H7 (cell line): ENCODE data around the gene GFM1. TPM values are rescaled to one million over a fixed set of nuclear protein-coding genes. Genes with fewer than 3 reads are reported as not detected.
"Not testable (repeated sequence)": the region's sequence is repeated elsewhere in the genome, so short reads cannot be mapped to it uniquely, and the experiment has no call there.

Experiments
- DNase-seq: peaks from one replicate; pipeline ENCODE4 v3.0.0; 2012
- H3K27me3 ChIP-seq: 2 replicates; pipeline ENCODE4 v1.6.0; 2011; ENCODE audit warnings: mild to moderate bottlenecking, low read length; ENCODE audit not compliant: control insufficient read depth, insufficient read depth
- H3K36me3 ChIP-seq: replicated peaks from 2 replicates; pipeline ENCODE4 v1.5.1; 2011; ENCODE audit warnings: low read length; ENCODE audit not compliant: control insufficient read depth, insufficient read depth
- H3K4me3 ChIP-seq: 2 replicates; pipeline ENCODE4 v1.5.1; 2011; ENCODE audit warnings: low read depth, mild to moderate bottlenecking, control low read depth, low read length, moderate library complexity; ENCODE audit not compliant: insufficient read depth
- total RNA-seq: library from RNA; depleted of rRNA; stranded (reverse); fragments of >200 nt; shearing (Covaris generic); gene quantifications from 2 replicates; pipeline ENCODE4 v1.2.3, GENCODE V29; 2014

Gene GFM1
- total RNA-seq, 1 experiment from 2014 or later = 42.9 TPM

DNA sequence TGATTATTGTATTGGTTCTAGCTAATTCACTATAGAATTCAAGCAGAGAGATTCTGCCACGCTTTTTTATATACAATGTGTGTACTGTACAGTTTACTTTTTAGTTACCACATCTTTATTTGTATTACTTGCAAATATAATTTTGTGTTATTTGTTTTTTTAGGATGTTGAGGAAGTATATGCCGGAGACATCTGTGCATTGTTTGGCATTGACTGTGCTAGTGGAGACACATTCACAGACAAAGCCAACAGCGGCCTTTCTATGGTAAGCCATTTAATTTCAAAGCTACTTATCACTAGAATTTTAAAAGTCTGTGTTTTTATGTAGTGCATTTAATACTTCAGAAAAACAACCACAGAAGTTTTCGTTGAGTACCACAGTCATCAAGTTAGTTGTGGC lies 16.4 kb downstream of the GFM1 start:
- Histone ChIP-seq H3K27me3 (no peaks in the 10 kb centered on the region), H3K36me3 (peaks cover 11% of the 10 kb centered on the region), H3K4me3 (no peak overlapping the region)
- DNase-seq = no peak

DNA sequence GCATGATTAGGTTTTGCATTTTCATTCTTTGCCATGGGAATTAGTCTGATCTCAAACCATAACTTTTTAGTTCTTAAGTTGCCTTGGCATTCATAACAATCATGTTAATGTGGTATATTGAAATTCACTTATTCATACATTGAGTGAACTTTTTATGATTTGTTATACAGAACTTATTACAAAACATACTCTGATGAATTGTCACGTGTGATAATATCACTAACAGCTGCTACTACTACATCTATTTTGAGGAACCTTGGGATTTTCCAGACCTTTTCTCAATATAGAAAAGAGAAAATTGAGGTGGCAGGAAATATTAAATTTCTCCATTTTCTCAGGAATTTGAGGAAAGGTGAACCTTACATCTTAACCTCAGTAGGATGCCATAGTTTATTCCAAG lies 18.9 kb downstream of the GFM1 start:
- Histone ChIP-seq H3K36me3 (peaks cover 11% of the 10 kb centered on the region), H3K27me3 (no peaks in the 10 kb centered on the region), H3K4me3 (no peak overlapping the region)
- DNase-seq = no peak

GRCh38 chr3:158663832-158664231 lies 19.5 kb downstream of the GFM1 start:
- Histone ChIP-seq H3K4me3 (no peak overlapping the region), H3K36me3 (peaks cover 11% of the 10 kb centered on the region), H3K27me3 (no peaks in the 10 kb centered on the region)
- no peak for DNase-seq

DNA sequence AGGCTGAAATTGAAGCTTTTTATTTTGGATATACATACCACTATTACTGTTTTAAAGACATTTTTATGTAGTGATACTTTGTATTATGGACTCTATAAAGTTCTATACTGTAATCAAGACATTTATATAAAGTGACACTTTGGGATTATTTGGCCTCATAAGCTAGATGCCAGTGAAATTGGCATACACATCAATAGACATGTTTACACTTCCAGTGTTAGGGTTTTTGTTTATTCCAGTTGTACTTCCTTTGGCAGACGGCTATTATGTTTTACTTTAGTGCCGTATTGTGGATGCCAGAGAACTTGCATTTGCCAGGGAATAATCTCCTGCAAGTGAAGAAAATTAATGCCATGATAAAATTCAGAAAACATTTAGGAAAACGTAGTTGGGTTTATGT lies 22.1 kb downstream of the GFM1 start:
- Histone ChIP-seq H3K4me3 (no peak overlapping the region), H3K36me3 (peaks cover 4% of the 10 kb centered on the region), H3K27me3 (no peaks in the 10 kb centered on the region)
- no peak for DNase-seq

- no peak for DNase-seq
- Histone ChIP-seq H3K36me3 (no peaks in the 10 kb centered on the region; the same call in none of the 2 replicates), H3K4me3 (no peak overlapping the region), H3K27me3 (no peaks in the 10 kb centered on the region)
Measured at GRCh38 chr3:158668506-158668905, 24.2 kb downstream of the GFM1 start.

DNA sequence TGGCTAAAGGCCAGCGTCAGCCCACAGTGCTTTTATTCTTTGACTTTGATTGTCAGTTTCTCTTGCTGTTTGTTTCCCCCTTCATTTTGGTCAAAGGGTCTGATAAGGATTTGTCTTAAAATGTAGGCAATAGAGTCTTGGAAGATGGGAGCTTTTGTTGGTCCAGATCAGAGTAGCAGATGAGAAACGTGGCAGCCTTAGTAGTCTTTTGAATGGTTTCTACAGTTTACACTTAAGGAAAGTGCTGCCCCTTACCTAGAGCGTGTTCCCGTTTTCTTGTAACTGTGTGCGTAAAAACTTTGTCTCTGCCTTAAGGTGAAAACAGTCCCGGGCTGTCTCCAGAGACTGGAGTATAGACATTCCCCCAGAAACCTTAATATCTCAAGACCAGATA lies 27.5 kb downstream of the GFM1 start:
- H3K36me3 ChIP-seq = no peaks in the 10 kb centered on the region; the same call in none of the 2 replicates

GRCh38 chr3:158672215-158673176 lies 28.2 kb downstream of the GFM1 start, which contains the start of gene LXN:
Gene LXN (minus strand): TSS chr3:158672648. CDS start chr3:158672478, 170 bp downstream.
- Histone ChIP-seq H3K27me3 (no peaks in the 10 kb centered on the region), H3K36me3 (no peaks in the 10 kb centered on the region; the same call in 1 of the 2 replicates), H3K4me3 (peak within 1 kb of the TSS; percentile 42)
- DNase-seq = peak; percentile 91

More for the DNA sequence above, 27.5 kb downstream of the GFM1 start:
- Histone ChIP-seq H3K27me3 (no peaks in the 10 kb centered on the region), H3K4me3 (peak overlapping the region; percentile 42)
- DNase-seq = no peak

GRCh38 chr3:158678687-158679086 lies 34.4 kb downstream of the GFM1 start:
- no peak for DNase-seq
- Histone ChIP-seq H3K27me3 (no peaks in the 10 kb centered on the region), H3K36me3 (no peaks in the 10 kb centered on the region), H3K4me3 (no peak overlapping the region)

DNA sequence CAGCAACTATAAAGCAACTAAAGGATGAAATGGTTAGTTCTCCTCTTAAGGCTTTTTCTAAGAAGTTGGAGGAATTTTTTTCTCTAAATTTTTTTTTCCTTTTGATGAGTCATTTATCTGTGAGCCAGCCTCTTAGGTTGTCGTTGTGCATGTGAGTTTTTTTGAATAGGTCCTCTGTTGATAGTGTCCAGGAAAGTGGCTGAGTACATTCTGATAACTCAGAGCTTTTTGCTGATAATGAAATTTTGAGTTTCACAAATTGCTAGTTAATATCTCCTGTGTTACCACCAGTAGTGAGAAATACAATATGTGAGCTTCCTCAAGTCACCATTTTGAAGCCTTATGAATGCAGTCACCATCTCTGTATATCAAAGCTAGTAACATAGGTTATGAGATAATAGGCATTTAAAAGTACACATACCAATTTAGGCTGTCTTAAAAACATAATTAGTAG lies 35.2 kb downstream of the GFM1 start:
- Histone ChIP-seq H3K27me3 (no peaks in the 10 kb centered on the region), H3K4me3 (no peak overlapping the region), H3K36me3 (no peaks in the 10 kb centered on the region)
- no peak for DNase-seq

GRCh38 chr3:158680861-158681260 lies 36.5 kb downstream of the GFM1 start:
- no peaks in the 10 kb centered on the region for H3K27me3 ChIP-seq
- no peak for DNase-seq
- no peak overlapping the region for H3K4me3 ChIP-seq
- no peaks in the 10 kb centered on the region for H3K36me3 ChIP-seq

GRCh38 chr3:158683230-158683962 lies 39.1 kb downstream of the GFM1 start:
- H3K36me3 ChIP-seq = no peaks in the 10 kb centered on the region
- no peak overlapping the region for H3K4me3 ChIP-seq
- no peak for DNase-seq
- no peaks in the 10 kb centered on the region for H3K27me3 ChIP-seq

DNA sequence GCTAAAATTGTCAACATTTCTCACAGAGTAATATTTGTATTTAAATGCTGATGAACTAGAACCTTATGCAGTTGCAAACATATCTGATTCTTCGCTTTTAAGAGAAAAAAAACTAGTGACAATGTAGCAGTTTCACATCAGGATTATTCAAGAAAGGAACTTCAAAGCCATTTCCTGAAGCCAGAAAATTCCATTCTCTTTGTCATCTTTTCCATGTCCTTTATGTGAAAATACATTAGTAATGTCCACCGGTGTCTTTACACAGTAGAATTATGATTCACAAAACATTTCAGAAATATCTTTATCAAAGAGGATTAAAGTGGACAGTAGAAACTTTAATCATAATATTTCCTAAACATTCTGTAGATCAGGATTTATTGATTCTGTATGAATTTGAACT lies 40.8 kb downstream of the GFM1 start:
- no peaks in the 10 kb centered on the region for H3K27me3 ChIP-seq
- no peaks in the 10 kb centered on the region for H3K36me3 ChIP-seq
- no peak for DNase-seq
- no peak overlapping the region for H3K4me3 ChIP-seq

GRCh38 chr3:158693866-158694456 lies 49.6 kb downstream of the GFM1 start:
- DNase-seq, H3K36me3 ChIP-seq, H3K27me3 ChIP-seq, H3K4me3 ChIP-seq: not testable (repeated sequence)

- Histone ChIP-seq H3K27me3 (no peaks in the 10 kb centered on the region), H3K4me3 (no peak overlapping the region), H3K36me3 (no peaks in the 10 kb centered on the region; the same call in 1 of the 2 replicates)
- DNase-seq = no peak
Measured at GRCh38 chr3:158696618-158697017, 52.3 kb downstream of the GFM1 start.
